ENCODE data around the gene PRSS38. TPM values are rescaled to one million over a fixed set of nuclear protein-coding genes. Genes with fewer than 3 reads are reported as not detected.

The PRSS38 gene
- total RNA-seq, 2 donors from 2014 or later: not detected

- Mint-ChIP-seq H3K4me3 (no peak overlapping the region), H3K27ac (no peak overlapping the region), H3K4me1 (no peaks in the 10 kb centered on the region), H3K36me3 (ENCODE audit: low read depth) (no peaks in the 10 kb centered on the region), H3K9me3 (peaks cover 14% of the 10 kb centered on the region), H3K27me3 (ENCODE audit: insufficient read depth) (no peaks in the 10 kb centered on the region)
- no peak overlapping the region for H3K9ac ChIP-seq (ENCODE audit: extremely low read depth, low read length, poor library complexity, severe bottlenecking)
- 85 to 100% methylated on average over 2 to 5 of the region's 5 CpGs for WGBS, 2 experiments (ENCODE audit: insufficient coverage in 1 of 2, insufficient read length in 1 of 2)
- H3K36me3 ChIP-seq (ENCODE audit: control insufficient read depth, insufficient read depth, low read length): no peaks in the 10 kb centered on the region
- H3K9me3 ChIP-seq (ENCODE audit: control insufficient read depth, low read length): peaks cover 6% of the 10 kb centered on the region
- peaks cover 6% of the 10 kb centered on the region for H3K27me3 ChIP-seq (ENCODE audit: control insufficient read depth, insufficient read depth, low read length, poor library complexity, severe bottlenecking)
- no peak overlapping the region for H3K27ac ChIP-seq (ENCODE audit: low read depth, low read length)
- H3K4me3 ChIP-seq (ENCODE audit: low read length): no peak overlapping the region
- DNase-seq: no peak
- H3K4me1 ChIP-seq (ENCODE audit: control insufficient read depth, insufficient read depth, low read length): no peaks in the 10 kb centered on the region
- TF ChIP-seq, protein P1, sequence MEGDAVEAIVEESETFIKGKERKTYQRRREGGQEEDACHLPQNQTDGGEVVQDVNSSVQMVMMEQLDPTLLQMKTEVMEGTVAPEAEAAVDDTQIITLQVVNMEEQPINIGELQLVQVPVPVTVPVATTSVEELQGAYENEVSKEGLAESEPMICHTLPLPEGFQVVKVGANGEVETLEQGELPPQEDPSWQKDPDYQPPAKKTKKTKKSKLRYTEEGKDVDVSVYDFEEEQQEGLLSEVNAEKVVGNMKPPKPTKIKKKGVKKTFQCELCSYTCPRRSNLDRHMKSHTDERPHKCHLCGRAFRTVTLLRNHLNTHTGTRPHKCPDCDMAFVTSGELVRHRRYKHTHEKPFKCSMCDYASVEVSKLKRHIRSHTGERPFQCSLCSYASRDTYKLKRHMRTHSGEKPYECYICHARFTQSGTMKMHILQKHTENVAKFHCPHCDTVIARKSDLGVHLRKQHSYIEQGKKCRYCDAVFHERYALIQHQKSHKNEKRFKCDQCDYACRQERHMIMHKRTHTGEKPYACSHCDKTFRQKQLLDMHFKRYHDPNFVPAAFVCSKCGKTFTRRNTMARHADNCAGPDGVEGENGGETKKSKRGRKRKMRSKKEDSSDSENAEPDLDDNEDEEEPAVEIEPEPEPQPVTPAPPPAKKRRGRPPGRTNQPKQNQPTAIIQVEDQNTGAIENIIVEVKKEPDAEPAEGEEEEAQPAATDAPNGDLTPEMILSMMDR (conservative IDR thresholded peaks at IDR 0.05): no peak
These were observed 29.1 kb downstream of the PRSS38 start for GRCh38 chr1:227844320-227845146.

GRCh38 chr1:227845147-227845458 lies 29.6 kb downstream of the PRSS38 start:
- no peak overlapping the region for H3K27ac Mint-ChIP-seq
- no peak overlapping the region for H3K4me3 Mint-ChIP-seq
- no peaks in the 10 kb centered on the region for H3K27me3 Mint-ChIP-seq (ENCODE audit: insufficient read depth)
- peaks cover 14% of the 10 kb centered on the region for H3K9me3 Mint-ChIP-seq
- no peak overlapping the region for H3K4me3 ChIP-seq (ENCODE audit: low read length)
- TF ChIP-seq, protein P1 (conservative IDR thresholded peaks at IDR 0.05): no peak
- H3K27me3 ChIP-seq (ENCODE audit: control insufficient read depth, insufficient read depth, low read length, poor library complexity, severe bottlenecking): peaks cover 11% of the 10 kb centered on the region
- no peaks in the 10 kb centered on the region for H3K4me1 Mint-ChIP-seq
- H3K9me3 ChIP-seq (ENCODE audit: control insufficient read depth, low read length): peaks cover 6% of the 10 kb centered on the region
- no peak for DNase-seq
- no peaks in the 10 kb centered on the region for H3K4me1 ChIP-seq (ENCODE audit: control insufficient read depth, insufficient read depth, low read length)
- WGBS, 2 experiments (ENCODE audit: insufficient coverage in 1 of 2, insufficient read length in 1 of 2): 78% methylated on average over 3 of the region's 3 CpGs; no CpG with 5 or more reads in 1 of the 2 experiments
- H3K27ac ChIP-seq (ENCODE audit: low read depth, low read length): no peak overlapping the region
- no peaks in the 10 kb centered on the region for H3K36me3 ChIP-seq (ENCODE audit: control insufficient read depth, insufficient read depth, low read length)
- H3K9ac ChIP-seq (ENCODE audit: extremely low read depth, low read length, poor library complexity, severe bottlenecking): no peak overlapping the region
- H3K36me3 Mint-ChIP-seq (ENCODE audit: low read depth): no peaks in the 10 kb centered on the region

DNA sequence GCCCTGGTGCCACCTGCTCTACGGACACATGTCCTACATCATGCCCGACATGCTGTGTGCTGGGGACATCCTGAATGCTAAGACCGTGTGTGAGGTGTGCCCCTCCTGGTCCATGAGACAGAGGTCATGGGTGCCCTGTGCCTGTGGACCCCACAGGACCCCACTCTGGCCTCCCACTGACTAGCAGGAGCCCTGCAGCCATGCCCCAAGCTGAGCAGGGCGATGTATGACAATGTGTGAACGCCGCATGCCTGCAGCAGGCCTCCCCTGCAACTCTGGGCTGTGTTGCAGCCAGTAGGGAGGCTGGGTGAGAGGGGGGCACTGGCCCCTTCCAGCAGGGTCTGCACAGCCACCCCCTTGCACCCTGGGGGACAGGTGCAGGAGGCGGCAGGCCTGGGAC lies 30.0 kb downstream of the PRSS38 start:
- WGBS, 2 experiments (ENCODE audit: insufficient coverage in 1 of 2, insufficient read length in 1 of 2): 89 to 93% methylated on average over 3 to 7 of the region's 7 CpGs
- H3K27ac Mint-ChIP-seq: no peak overlapping the region
- no peak overlapping the region for H3K27ac ChIP-seq (ENCODE audit: low read depth, low read length)

More for the DNA sequence above, 30.0 kb downstream of the PRSS38 start:
- no peaks in the 10 kb centered on the region for H3K4me1 Mint-ChIP-seq
- DNase-seq: no peak
- Histone ChIP-seq H3K4me3 (ENCODE audit: low read length) (no peak overlapping the region), H3K9me3 (ENCODE audit: control insufficient read depth, low read length) (peaks cover 6% of the 10 kb centered on the region), H3K36me3 (ENCODE audit: control insufficient read depth, insufficient read depth, low read length) (no peaks in the 10 kb centered on the region), H3K4me1 (ENCODE audit: control insufficient read depth, insufficient read depth, low read length) (no peaks in the 10 kb centered on the region), H3K9ac (ENCODE audit: extremely low read depth, low read length, poor library complexity, severe bottlenecking) (no peak overlapping the region), H3K27me3 (ENCODE audit: control insufficient read depth, insufficient read depth, low read length, poor library complexity, severe bottlenecking) (peaks cover 14% of the 10 kb centered on the region)
- TF ChIP-seq, protein P1 (conservative IDR thresholded peaks at IDR 0.05): no peak
- H3K9me3 Mint-ChIP-seq: peaks cover 14% of the 10 kb centered on the region
- H3K36me3 Mint-ChIP-seq (ENCODE audit: low read depth): no peaks in the 10 kb centered on the region
- H3K27me3 Mint-ChIP-seq (ENCODE audit: insufficient read depth): no peaks in the 10 kb centered on the region
- no peak overlapping the region for H3K4me3 Mint-ChIP-seq
